ENCODE results near the gene ZKSCAN8.

Gene ZKSCAN8

GRCh38 chr6:28203201-28203600 lies 61.5 kb downstream of the ZKSCAN8 start:
- Histone ChIP-seq H3K27me3 (ENCODE audit: control insufficient read depth in 1 of 2, insufficient read depth in 1 of 2, low read length in 2 of 2) (peaks cover 15 to 25% of the 10 kb centered on the region in 2 experiments), H2AK5ac (ENCODE audit: low read length, severe bottlenecking) (no peak overlapping the region), H3K79me1 (replicated peaks; ENCODE audit: low read length, poor library complexity, severe bottlenecking) (no peaks in the 10 kb centered on the region), H2BK15ac (ENCODE audit: low read depth, poor library complexity, severe bottlenecking) (no peak overlapping the region), H4K8ac (ENCODE audit: low read length) (no peak overlapping the region), H2BK5ac (ENCODE audit: low read depth, low read length, poor library complexity, severe bottlenecking) (no peak overlapping the region), H3K4me2 (ENCODE audit: low read length, poor library complexity, severe bottlenecking) (no peak overlapping the region), H3K9ac (ENCODE audit: low read length) (no peak overlapping the region), H3K9me3 (ENCODE audit: control insufficient read depth, low read length) (peaks cover 26% of the 10 kb centered on the region), H2AFZ (ENCODE audit: low read depth, low read length) (no peak overlapping the region), H3K4me1 (ENCODE audit: control insufficient read depth, insufficient read depth, low read depth, low read length) (peaks cover 5% of the 10 kb centered on the region), H3K23ac (ENCODE audit: low read length in 2 of 2) (no peak overlapping the region), H3K36me3 (ENCODE audit: control insufficient read depth in 1 of 2, insufficient read depth in 2 of 2, low read depth in 1 of 2, low read length in 2 of 2) (no peaks in the 10 kb centered on the region), H3K27ac (ENCODE audit: low read length, poor library complexity, severe bottlenecking) (no peak overlapping the region), H2BK12ac (ENCODE audit: low read length in 2 of 2) (no peak overlapping the region), H4K91ac (ENCODE audit: low read length) (no peak overlapping the region), H3K4me3 (ENCODE audit: insufficient read depth in 1 of 2, low read depth in 1 of 2, low read length in 2 of 2) (no peak overlapping the region), H3K18ac (ENCODE audit: low read depth in 1 of 2, low read length in 2 of 2) (no peak overlapping the region), H3K14ac (ENCODE audit: low read length in 2 of 2) (no peak overlapping the region), H3K4ac (ENCODE audit: low read depth in 1 of 2, low read length in 2 of 2) (no peak overlapping the region), H2BK120ac (ENCODE audit: low read depth, low read length) (no peak overlapping the region)
- 59% methylated on average over 3 of the region's 4 CpGs for WGBS
- no peak for DNase-seq

GRCh38 chr6:28205879-28206278 lies 64.2 kb downstream of the ZKSCAN8 start:
- peaks cover 18% of the 10 kb centered on the region for H3K9me3 ChIP-seq (ENCODE audit: control insufficient read depth, low read length)
- no peak overlapping the region for H3K18ac ChIP-seq (ENCODE audit: low read depth in 1 of 2, low read length in 2 of 2)
- H3K27me3 ChIP-seq (ENCODE audit: control insufficient read depth in 1 of 2, insufficient read depth in 1 of 2, low read length in 2 of 2): peaks cover 26 to 52% of the 10 kb centered on the region in 2 experiments
- no peak overlapping the region for H3K4me2 ChIP-seq (ENCODE audit: low read length, poor library complexity, severe bottlenecking)
- H3K14ac ChIP-seq (ENCODE audit: low read length in 2 of 2): no peak overlapping the region
- no peak overlapping the region for H2BK12ac ChIP-seq (ENCODE audit: low read length in 2 of 2)
- H3K36me3 ChIP-seq (ENCODE audit: control insufficient read depth in 1 of 2, insufficient read depth in 2 of 2, low read depth in 1 of 2, low read length in 2 of 2): no peaks in the 10 kb centered on the region
- no peak overlapping the region for H3K4ac ChIP-seq (ENCODE audit: low read depth in 1 of 2, low read length in 2 of 2)
- no peak overlapping the region for H3K27ac ChIP-seq (ENCODE audit: low read length, poor library complexity, severe bottlenecking)
- H2BK120ac ChIP-seq (ENCODE audit: low read depth, low read length): no peak overlapping the region
- no peak overlapping the region for H3K4me3 ChIP-seq (ENCODE audit: insufficient read depth in 1 of 2, low read depth in 1 of 2, low read length in 2 of 2)
- no peak overlapping the region for H2AK5ac ChIP-seq (ENCODE audit: low read length, severe bottlenecking)
- H4K8ac ChIP-seq (ENCODE audit: low read length): no peak overlapping the region
- no peak overlapping the region for H3K23ac ChIP-seq (ENCODE audit: low read length in 2 of 2)
- no peak for DNase-seq
- no peak overlapping the region for H4K91ac ChIP-seq (ENCODE audit: low read length)
- no peak overlapping the region for H2AFZ ChIP-seq (ENCODE audit: low read depth, low read length)
- no peaks in the 10 kb centered on the region for H3K79me1 ChIP-seq (replicated peaks; ENCODE audit: low read length, poor library complexity, severe bottlenecking)
- 71% methylated on average over 1 of the region's 1 CpG for WGBS
- H2BK15ac ChIP-seq (ENCODE audit: low read depth, poor library complexity, severe bottlenecking): no peak overlapping the region
- peaks cover 6% of the 10 kb centered on the region for H3K4me1 ChIP-seq (ENCODE audit: control insufficient read depth, insufficient read depth, low read depth, low read length)
- H2BK5ac ChIP-seq (ENCODE audit: low read depth, low read length, poor library complexity, severe bottlenecking): no peak overlapping the region
- no peak overlapping the region for H3K9ac ChIP-seq (ENCODE audit: low read length)

DNA sequence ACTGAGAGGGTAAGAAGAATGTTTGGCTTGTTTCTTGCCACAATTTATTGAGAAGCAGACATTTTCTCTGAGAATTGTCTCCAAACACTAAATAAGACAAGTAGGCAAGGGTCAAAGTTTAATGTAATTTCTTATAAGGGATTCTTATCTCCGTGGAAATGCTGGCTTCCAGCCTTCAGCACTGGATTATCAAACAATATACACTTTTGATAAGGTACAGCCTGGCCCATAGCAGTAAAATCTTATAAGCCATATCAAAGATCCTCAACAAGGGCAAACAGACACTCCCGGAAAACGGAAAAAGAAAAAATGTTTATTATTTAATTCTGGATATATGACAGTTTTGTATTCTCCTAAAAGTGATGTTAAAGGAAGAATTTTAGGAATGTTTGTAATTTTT lies 64.8 kb downstream of the ZKSCAN8 start:
- Histone ChIP-seq H3K4me1 (ENCODE audit: control insufficient read depth, insufficient read depth, low read depth, low read length) (peaks cover 6% of the 10 kb centered on the region), H4K8ac (ENCODE audit: low read length) (no peak overlapping the region), H2BK12ac (ENCODE audit: low read length in 2 of 2) (no peak overlapping the region), H3K14ac (ENCODE audit: low read length in 2 of 2) (no peak overlapping the region), H2AK5ac (ENCODE audit: low read length, severe bottlenecking) (no peak overlapping the region), H3K36me3 (ENCODE audit: control insufficient read depth in 1 of 2, insufficient read depth in 2 of 2, low read depth in 1 of 2, low read length in 2 of 2) (no peaks in the 10 kb centered on the region), H3K27me3 (ENCODE audit: control insufficient read depth in 1 of 2, insufficient read depth in 1 of 2, low read length in 2 of 2) (peaks cover 26 to 58% of the 10 kb centered on the region in 2 experiments), H3K4ac (ENCODE audit: low read depth in 1 of 2, low read length in 2 of 2) (no peak overlapping the region), H3K27ac (ENCODE audit: low read length, poor library complexity, severe bottlenecking) (no peak overlapping the region), H3K9ac (ENCODE audit: low read length) (no peak overlapping the region), H3K79me1 (replicated peaks; ENCODE audit: low read length, poor library complexity, severe bottlenecking) (no peaks in the 10 kb centered on the region), H3K4me3 (ENCODE audit: insufficient read depth in 1 of 2, low read depth in 1 of 2, low read length in 2 of 2) (no peak overlapping the region), H3K18ac (ENCODE audit: low read depth in 1 of 2, low read length in 2 of 2) (no peak overlapping the region), H3K4me2 (ENCODE audit: low read length, poor library complexity, severe bottlenecking) (no peak overlapping the region), H4K91ac (ENCODE audit: low read length) (no peak overlapping the region), H2BK5ac (ENCODE audit: low read depth, low read length, poor library complexity, severe bottlenecking) (no peak overlapping the region), H2BK15ac (ENCODE audit: low read depth, poor library complexity, severe bottlenecking) (no peak overlapping the region), H3K9me3 (ENCODE audit: control insufficient read depth, low read length) (peaks cover 18% of the 10 kb centered on the region), H2BK120ac (ENCODE audit: low read depth, low read length) (no peak overlapping the region), H3K23ac (ENCODE audit: low read length in 2 of 2) (no peak overlapping the region), H2AFZ (ENCODE audit: low read depth, low read length) (no peak overlapping the region)
- no peak for DNase-seq
- WGBS: 45% methylated on average over 1 of the region's 3 CpGs

GRCh38 chr6:28206928-28207509 lies 65.3 kb downstream of the ZKSCAN8 start:
- no peak overlapping the region for H4K8ac ChIP-seq (ENCODE audit: low read length)
- H2AK5ac ChIP-seq (ENCODE audit: low read length, severe bottlenecking): no peak overlapping the region
- no peak overlapping the region for H2BK12ac ChIP-seq (ENCODE audit: low read length in 2 of 2)
- H3K9ac ChIP-seq (ENCODE audit: low read length): peak overlapping the region; percentile 66
- no peak overlapping the region for H3K4ac ChIP-seq (ENCODE audit: low read depth in 1 of 2, low read length in 2 of 2)
- peak; percentile 11 for DNase-seq
- WGBS: 14% methylated on average over 15 of the region's 15 CpGs
- H3K4me1 ChIP-seq (ENCODE audit: control insufficient read depth, insufficient read depth, low read depth, low read length): peaks cover 6% of the 10 kb centered on the region
- H2AFZ ChIP-seq (ENCODE audit: low read depth, low read length): peak overlapping the region; percentile 60
- no peak overlapping the region for H2BK120ac ChIP-seq (ENCODE audit: low read depth, low read length)
- H3K14ac ChIP-seq (ENCODE audit: low read length in 2 of 2): no peak overlapping the region
- peaks cover 18% of the 10 kb centered on the region for H3K9me3 ChIP-seq (ENCODE audit: control insufficient read depth, low read length)
- no peak overlapping the region for H3K18ac ChIP-seq (ENCODE audit: low read depth in 1 of 2, low read length in 2 of 2)
- H3K79me1 ChIP-seq (replicated peaks; ENCODE audit: low read length, poor library complexity, severe bottlenecking): no peaks in the 10 kb centered on the region
- H3K27ac ChIP-seq (ENCODE audit: low read length, poor library complexity, severe bottlenecking): no peak overlapping the region
- peak overlapping the region; percentile 92 for H3K4me2 ChIP-seq (ENCODE audit: low read length, poor library complexity, severe bottlenecking)
- peak overlapping the region in 1 of 2 experiments; percentile 64 for H3K23ac ChIP-seq (ENCODE audit: low read length in 2 of 2)
- no peaks in the 10 kb centered on the region for H3K36me3 ChIP-seq (ENCODE audit: control insufficient read depth in 1 of 2, insufficient read depth in 2 of 2, low read depth in 1 of 2, low read length in 2 of 2)
- no peak overlapping the region for H4K91ac ChIP-seq (ENCODE audit: low read length)
- no peak overlapping the region for H2BK5ac ChIP-seq (ENCODE audit: low read depth, low read length, poor library complexity, severe bottlenecking)
- H3K27me3 ChIP-seq (ENCODE audit: control insufficient read depth in 1 of 2, insufficient read depth in 1 of 2, low read length in 2 of 2): peaks cover 30 to 63% of the 10 kb centered on the region in 2 experiments
- H2BK15ac ChIP-seq (ENCODE audit: low read depth, poor library complexity, severe bottlenecking): no peak overlapping the region
- H3K4me3 ChIP-seq (ENCODE audit: insufficient read depth in 1 of 2, low read depth in 1 of 2, low read length in 2 of 2): peak overlapping the region; percentile 55 to 82
